Activated CD4-positive, alpha-beta T cell treated with anti-CD3 and anti-CD28 coated beads, Interleukin-2, Interleukin-6, amounts not matched to agents 100 ng/mL and 50 ng/mL, durations not matched to agents 16 hours and 8 hours (primary cell): ENCODE data around the gene SPINDOC.
A peak's percentile ranks its signal among the peaks of the same experiment; 100 is the strongest.

Experiments used
- DNase-seq: peaks from one replicate; pipeline ENCODE4 v3.0.0-alpha.2; 2020

Gene SPINDOC

DNA sequence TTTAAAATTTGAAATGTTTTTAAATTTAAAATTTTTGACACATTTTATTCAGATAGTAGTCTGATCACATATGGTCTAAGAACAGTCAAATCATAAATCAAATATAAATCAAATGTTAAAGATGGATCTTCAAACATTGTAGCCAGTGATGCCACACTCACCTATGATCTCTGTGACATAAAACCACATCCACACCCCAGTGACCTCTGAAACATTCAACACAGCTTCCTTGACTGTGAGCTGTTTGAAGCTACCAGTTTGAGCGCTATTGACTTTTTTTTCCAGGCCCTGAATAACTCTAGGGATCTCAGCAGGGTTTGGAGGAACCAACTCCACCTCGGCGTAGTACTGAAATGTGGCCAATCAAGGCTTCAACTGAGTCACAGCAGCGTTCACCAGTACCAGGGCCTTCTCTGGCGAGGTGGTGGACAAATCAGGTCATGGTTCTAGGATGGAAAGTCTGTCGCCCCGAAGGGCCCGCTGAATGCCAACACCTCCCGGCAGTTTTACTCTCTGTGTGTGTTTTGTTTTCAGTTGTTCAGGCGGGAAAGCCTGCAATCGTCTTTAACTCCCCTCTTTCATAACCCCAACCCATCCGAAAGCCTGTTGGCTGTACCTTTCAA, 21.4 kb downstream of the SPINDOC start:
- no peak for DNase-seq

DNA sequence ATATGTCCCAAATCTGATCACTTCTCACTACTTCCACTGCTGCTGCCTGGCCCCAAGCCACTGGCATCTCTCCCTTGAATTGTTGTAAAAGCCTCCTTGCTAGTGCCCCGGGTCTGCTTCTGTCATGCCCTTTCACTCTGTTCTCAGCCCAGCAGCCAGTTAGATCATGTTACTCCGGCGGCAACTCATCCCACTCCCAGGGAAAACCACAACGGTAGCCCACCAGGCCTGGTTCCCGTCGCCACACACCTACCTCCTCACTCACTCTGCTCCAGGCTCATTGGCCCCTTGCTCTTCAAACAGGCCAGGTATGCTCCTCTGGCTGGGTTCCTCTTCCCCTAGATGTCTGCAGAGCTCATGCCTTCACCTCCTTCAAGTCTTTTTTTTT, 21.9 kb downstream of the SPINDOC start:
- DNase-seq, result no peak

GRCh38 chr11:63837027-63837688, 23.9 kb downstream of the SPINDOC start:
- DNase-seq, result peak; percentile 86

DNA sequence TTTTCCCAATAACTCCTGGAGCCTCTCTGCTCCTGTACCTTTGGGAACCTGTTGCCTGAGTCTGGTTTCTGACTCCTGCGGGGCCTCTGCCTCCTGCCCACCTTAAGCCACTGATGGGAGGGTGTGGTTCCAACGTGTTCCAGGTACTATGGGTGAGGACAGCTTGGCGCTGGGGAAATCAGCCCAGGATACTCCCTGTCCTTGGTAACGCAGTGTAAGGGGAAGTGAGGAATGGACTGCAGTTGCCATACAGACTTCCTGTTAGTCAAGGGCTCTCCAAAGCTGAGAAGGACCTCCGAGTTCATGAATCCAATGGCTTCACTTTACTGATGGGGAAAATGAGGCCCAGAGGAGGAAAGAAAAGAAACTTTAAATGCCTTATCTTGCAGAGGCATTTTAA, 24.5 kb downstream of the SPINDOC start:
- no peak for DNase-seq

DNA sequence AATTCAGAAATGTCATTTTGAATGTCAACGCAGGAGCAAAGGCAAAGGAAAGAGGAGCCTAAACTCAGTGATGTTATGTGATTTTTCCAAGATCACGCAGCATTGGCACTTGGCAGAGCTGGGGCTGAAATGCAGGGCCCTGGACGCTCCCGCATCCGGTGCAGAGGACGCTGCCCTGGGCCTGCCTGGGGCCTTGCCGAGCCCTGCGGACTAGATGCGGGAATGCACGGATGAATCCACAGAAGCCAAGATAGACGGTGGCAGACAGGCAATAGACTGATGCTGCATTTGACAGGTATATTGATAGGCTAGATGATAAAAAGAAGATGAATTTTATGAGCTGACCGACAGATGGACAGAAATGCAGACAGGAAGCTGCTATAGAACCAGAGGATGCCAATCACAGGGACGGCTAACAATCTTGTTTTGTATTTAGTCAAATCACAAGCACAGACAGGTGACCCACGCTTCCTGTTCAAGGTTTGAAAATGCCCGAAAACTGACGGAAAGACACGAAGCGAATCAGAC, 25.0 kb downstream of the SPINDOC start:
- DNase-seq, result no peak

DNA sequence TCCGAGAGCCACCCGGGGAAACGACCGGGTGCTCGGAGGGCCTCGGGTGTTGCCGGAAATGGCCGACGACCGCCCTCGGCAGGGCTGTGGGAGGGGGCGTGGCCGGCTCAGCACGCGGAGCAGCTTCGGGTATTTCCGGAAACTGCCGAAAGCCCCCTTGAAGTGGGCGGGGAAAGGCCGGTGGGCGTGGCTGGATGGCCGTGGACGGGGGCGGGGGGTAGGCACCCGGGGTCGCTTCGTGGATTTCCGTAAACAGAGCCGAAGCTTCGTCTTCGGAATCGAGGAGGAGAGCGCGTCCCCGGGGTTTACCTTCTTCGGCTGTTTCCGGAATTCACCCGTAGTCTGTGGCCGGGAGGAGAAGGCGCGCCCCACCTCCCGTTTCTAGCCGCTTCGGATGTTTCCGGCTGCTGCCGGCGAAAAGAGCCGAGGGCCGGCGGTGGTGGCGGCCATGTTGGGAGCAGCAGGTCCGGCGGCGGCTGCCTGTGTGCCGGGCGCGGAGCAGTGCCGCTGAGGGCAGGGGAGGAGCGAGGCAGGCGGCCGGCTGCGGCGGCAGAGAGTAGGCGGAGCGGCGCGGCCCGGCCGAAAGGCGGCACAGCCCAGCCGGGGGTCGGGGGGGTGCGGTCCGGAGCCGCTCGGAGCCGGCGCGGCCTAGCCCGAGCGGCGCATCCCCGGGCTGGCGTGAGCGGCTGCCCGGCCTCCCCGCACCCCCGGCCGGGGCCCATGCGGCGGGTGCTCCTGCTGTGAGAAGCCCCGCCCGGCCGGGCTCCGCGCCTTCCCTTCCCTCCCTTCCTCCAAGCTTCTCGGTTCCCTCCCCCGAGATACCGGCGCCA, 25.6 kb downstream of the SPINDOC start, which contains the start of gene MARK2:
Gene MARK2 (plus strand): TSS at position 433 of the 830 bp plus-strand sequence. CDS start 397 bp downstream, at position 830.
- DNase-seq, result peak; percentile 100

GRCh38 chr11:63839508-63840355, 26.5 kb downstream of the SPINDOC start:
- peak; percentile 39 for DNase-seq

DNA sequence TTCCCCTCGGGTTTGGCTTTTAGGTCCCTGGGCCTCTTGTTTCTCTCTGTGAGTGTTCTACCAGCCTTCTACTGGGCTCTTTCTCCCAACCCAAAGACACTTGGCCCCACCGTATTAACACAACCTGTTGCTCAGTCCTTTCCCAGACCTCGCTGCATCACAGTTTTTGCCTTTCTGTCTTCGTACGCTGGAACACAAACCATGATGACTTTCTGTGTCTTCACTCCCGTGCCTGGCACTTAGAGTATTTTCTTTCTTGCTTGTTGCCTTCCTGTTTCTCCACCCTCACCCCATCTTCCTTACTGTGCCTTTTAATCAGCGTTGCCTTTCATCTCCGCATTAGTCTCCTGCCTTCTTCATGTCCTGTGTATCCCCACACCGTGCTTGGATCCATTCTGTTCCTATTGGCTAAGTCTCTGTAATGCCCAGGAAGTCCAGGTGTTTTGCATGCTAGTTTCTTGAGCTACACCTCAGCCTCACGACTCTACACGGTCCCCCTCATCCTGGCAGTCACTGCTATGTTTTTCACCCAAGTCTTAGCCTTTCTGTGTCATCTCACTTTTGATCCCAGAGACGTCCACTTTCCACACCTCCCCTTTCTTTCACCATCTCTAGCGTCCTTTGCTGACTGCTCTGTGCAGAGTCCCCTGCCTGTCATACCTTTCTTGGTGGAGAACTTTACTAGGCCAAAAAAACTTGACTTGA, 27.3 kb downstream of the SPINDOC start:
- peak; percentile 18 for DNase-seq

GRCh38 chr11:63841554-63841953, 28.3 kb downstream of the SPINDOC start:
- DNase-seq, result no peak

DNA sequence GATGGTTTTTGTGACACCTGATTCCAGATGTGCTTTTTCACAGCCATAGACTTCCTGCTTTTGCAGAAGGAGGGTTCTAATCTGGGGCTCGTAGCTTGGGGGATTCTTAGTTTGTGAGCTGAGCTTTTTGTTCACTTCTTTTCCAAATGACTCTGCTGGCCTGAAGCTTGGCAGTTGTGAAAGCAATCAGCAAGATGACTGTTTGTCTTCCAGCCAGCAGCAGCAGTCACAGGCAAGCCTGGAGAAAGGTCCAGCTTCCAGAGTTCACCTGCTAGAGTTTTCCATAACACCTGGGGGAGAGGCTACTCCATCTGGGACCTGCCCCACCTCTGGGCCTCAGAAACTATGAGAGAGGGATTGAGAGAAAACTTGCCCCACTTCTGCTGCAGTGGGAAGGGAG, 29.8 kb downstream of the SPINDOC start:
- DNase-seq, result no peak

DNA sequence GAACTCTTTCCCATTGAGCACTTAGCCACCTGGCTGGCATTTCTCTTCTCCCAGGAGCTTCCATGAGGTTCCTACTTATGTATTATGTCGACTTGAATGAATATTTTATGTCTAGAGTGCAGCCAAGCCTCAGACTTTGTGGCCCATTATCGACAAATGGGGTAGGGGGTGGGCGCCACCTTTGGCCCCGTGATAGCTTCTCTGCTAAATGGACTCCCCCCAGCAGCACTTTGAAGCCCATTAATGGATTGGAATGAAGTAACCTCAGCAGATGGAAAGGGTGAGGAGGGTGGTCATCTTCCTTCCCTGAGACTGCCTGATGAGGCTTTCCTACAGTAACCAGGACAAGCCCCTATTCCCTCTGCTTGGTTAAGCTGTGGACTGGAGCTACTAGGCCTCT, 31.6 kb downstream of the SPINDOC start:
- DNase-seq, result no peak

DNA sequence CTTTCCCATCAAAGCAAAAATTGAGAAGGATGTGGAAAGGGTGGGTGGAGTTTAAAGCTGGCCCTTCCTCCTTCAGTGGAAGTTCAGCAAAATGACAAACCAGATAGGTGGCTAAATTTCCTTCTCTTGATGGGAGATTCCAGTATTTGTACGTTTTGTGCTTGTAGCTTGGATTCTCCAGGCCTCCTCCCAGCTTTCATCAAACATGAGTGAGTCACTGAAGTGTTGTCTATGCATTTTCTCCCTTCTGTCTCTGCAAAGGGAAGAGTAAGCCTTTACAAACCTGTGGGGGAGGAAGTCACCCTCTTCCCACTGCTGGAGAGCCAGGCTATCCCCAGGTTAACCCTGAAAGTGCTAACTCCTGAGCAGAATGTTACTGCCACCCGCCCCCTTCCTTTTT, 32.0 kb downstream of the SPINDOC start:
- no peak for DNase-seq

DNA sequence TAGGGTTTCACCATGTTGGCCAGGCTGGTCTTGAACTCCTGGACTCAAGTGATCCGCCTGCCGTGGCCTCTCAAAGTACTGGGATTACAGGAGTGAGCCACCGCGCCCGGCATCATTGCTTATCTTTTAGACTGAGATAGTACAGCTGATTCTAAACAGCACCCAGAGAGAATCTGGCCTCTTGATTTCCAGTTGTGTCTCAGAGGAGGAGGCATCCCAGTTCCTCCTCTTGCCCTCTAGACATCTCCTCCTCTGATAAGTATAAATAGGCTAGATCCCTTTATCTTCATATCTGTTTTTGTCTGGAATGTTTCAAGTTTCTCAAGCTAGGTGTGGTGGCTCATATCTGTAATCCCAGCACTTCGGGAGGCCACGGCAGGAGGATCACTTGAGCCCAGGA, 32.7 kb downstream of the SPINDOC start:
- no peak for DNase-seq

DNA sequence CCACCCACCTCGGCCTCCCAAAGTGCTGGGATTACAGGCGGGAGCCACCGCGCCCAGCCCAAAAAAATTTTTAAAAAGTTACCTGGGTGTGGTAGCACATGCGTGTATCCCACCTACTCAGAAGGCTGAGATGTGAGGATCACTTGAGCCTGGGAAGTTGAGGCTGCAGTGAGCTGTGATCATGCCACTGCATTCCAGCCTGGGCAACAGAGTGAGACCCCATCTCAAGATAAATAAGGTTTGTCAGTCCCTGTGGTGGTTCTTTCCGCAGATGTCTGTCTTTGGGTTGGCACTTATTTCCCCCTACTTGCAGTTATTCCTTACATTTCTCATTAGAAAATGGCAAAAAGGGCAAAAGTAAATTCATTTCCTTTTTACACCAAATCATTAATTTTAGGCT, 33.6 kb downstream of the SPINDOC start:
- no peak for DNase-seq

- DNase-seq, result no peak
Observed at GRCh38 chr11:63847363-63847762, 34.1 kb downstream of the SPINDOC start.

- DNase-seq, result no peak
Observed at GRCh38 chr11:63849691-63850090, 36.4 kb downstream of the SPINDOC start.

GRCh38 chr11:63850920-63851319, 37.7 kb downstream of the SPINDOC start:
- no peak for DNase-seq

- DNase-seq, result no peak
Observed at GRCh38 chr11:63851364-63851763, 38.1 kb downstream of the SPINDOC start.

- no peak for DNase-seq
Observed at GRCh38 chr11:63853476-63853875, 40.2 kb downstream of the SPINDOC start.

- no peak for DNase-seq
Observed at GRCh38 chr11:63854696-63855095, 41.4 kb downstream of the SPINDOC start.

DNA sequence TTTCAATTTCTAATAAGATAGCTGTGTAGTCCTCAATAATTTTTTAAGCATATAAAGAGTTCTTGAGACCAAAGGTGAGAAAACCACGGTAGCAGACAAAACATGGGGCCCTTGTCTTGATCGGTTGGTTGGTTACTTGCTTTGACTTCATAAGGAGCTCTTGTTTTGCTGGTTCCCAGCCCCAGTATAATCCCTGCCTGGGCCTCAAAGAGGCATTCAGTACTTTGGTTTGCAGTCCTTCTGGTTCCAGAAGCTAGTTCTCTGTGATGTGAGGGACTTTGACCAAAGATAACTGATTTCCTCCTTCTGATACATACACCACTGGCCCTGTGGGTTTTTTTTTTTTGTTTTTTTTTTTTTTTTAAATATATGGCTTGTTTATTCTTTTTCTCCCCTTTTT, 42.7 kb downstream of the SPINDOC start:
- no peak for DNase-seq
